ENCODE measurements around the gene LTN1.

DNA sequence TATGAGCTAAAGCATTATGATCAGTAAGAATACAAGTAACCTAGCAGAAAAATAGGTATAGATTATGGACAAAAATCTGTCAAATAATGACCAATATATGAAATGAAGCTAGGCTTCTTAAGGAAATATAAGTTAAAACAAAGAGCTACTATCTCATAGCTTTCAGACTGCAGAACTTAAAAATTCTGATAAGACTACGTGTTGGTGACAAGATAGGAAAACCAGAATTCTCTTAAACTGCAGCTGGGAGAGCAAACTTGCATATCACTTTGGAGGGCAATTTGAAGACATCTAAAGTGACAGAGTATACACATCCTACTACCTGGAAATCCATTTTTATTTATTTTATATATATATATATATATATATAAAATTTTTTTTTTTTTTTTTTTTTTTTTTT, 65.5 kb downstream of the LTN1 start:
- TF ChIP-seq RAD21 (IDR thresholded peaks at IDR 0.05; ENCODE audit: low read depth) (no peak), EZH2 (IDR thresholded peaks at IDR 0.05) (no peak), JUND (IDR thresholded peaks at IDR 0.05) (no peak), ZNF274 (IDR thresholded peaks at IDR 0.05; ENCODE audit: low read depth, low read length) (no peak), POLR2A (IDR thresholded peaks at IDR 0.05; ENCODE audit: borderline replicate concordance, extremely low read depth, insufficient read depth, insufficient read length) (no peak), POLR2AphosphoS5 (IDR thresholded peaks at IDR 0.05; ENCODE audit: low read depth, low read length) (no peak), YY1 (IDR thresholded peaks at IDR 0.05; ENCODE audit: extremely low read depth, insufficient replicate concordance, low read depth, low read length) (no peak), EZH2phosphoT487 (IDR thresholded peaks at IDR 0.05; ENCODE audit: borderline replicate concordance) (no peak), CEBPB (IDR thresholded peaks at IDR 0.05; ENCODE audit: low read depth) (no peak)
- TF ChIP-seq, protein P1, sequence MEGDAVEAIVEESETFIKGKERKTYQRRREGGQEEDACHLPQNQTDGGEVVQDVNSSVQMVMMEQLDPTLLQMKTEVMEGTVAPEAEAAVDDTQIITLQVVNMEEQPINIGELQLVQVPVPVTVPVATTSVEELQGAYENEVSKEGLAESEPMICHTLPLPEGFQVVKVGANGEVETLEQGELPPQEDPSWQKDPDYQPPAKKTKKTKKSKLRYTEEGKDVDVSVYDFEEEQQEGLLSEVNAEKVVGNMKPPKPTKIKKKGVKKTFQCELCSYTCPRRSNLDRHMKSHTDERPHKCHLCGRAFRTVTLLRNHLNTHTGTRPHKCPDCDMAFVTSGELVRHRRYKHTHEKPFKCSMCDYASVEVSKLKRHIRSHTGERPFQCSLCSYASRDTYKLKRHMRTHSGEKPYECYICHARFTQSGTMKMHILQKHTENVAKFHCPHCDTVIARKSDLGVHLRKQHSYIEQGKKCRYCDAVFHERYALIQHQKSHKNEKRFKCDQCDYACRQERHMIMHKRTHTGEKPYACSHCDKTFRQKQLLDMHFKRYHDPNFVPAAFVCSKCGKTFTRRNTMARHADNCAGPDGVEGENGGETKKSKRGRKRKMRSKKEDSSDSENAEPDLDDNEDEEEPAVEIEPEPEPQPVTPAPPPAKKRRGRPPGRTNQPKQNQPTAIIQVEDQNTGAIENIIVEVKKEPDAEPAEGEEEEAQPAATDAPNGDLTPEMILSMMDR (IDR thresholded peaks at IDR 0.05 in 2 of 3, conservative IDR thresholded peaks at IDR 0.05 in 1 of 3; ENCODE audit: borderline replicate concordance in 1 of 3, insufficient read depth in 1 of 3, low read depth in 2 of 3, low read length in 2 of 3) = no peak
- TF ChIP-seq, protein P2, sequence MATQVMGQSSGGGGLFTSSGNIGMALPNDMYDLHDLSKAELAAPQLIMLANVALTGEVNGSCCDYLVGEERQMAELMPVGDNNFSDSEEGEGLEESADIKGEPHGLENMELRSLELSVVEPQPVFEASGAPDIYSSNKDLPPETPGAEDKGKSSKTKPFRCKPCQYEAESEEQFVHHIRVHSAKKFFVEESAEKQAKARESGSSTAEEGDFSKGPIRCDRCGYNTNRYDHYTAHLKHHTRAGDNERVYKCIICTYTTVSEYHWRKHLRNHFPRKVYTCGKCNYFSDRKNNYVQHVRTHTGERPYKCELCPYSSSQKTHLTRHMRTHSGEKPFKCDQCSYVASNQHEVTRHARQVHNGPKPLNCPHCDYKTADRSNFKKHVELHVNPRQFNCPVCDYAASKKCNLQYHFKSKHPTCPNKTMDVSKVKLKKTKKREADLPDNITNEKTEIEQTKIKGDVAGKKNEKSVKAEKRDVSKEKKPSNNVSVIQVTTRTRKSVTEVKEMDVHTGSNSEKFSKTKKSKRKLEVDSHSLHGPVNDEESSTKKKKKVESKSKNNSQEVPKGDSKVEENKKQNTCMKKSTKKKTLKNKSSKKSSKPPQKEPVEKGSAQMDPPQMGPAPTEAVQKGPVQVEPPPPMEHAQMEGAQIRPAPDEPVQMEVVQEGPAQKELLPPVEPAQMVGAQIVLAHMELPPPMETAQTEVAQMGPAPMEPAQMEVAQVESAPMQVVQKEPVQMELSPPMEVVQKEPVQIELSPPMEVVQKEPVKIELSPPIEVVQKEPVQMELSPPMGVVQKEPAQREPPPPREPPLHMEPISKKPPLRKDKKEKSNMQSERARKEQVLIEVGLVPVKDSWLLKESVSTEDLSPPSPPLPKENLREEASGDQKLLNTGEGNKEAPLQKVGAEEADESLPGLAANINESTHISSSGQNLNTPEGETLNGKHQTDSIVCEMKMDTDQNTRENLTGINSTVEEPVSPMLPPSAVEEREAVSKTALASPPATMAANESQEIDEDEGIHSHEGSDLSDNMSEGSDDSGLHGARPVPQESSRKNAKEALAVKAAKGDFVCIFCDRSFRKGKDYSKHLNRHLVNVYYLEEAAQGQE (IDR thresholded peaks at IDR 0.05; ENCODE audit: low read depth) = no peak

Measured in HCT116 (cell line).